Osteoblast (primary cell): ENCODE measurements around the gene HIBADH. TPM values are rescaled to one million over a fixed set of nuclear protein-coding genes. Genes with fewer than 3 reads are reported as not detected.

Experiments
- DNase-seq: peaks from one replicate; pipeline ENCODE4 v3.0.0; 2011; ENCODE audit warnings: low spot score, mixed read lengths; ENCODE audit not compliant: insufficient read length; ENCODE audit errors: missing footprints
- H2AFZ ChIP-seq: 2 replicates; pipeline ENCODE4 v1.6.0; 2011; ENCODE audit warnings: mild to moderate bottlenecking, low read length
- H3K27ac ChIP-seq: 2 replicates; pipeline ENCODE4 v1.5.1; 2011; ENCODE audit warnings: mild to moderate bottlenecking, low read depth, low read length, moderate library complexity
- H3K27me3 ChIP-seq: 2 replicates; pipeline ENCODE4 v1.6.0; 2012; ENCODE audit warnings: mild to moderate bottlenecking, control low read depth, inconsistent platforms, low read length, moderate library complexity; ENCODE audit not compliant: insufficient read depth
- H3K36me3 ChIP-seq: 2 replicates; pipeline ENCODE4 v1.5.1; 2011; ENCODE audit warnings: mild to moderate bottlenecking, low read length, control low read depth, moderate library complexity; ENCODE audit not compliant: insufficient read depth
- H3K4me1 ChIP-seq: 2 replicates; pipeline ENCODE4 v1.5.1; 2011; ENCODE audit warnings: mild to moderate bottlenecking, low read length, control low read depth, moderate library complexity; ENCODE audit not compliant: insufficient read depth
- H3K4me2 ChIP-seq: 2 replicates; pipeline ENCODE4 v1.6.0; 2011; ENCODE audit warnings: mild to moderate bottlenecking, low read length; ENCODE audit not compliant: insufficient read depth
- H3K4me3 ChIP-seq: fragments of 200-600 bp; sonication (generic); 3 replicates; pipeline ENCODE4 v1.5.1; 2012; ENCODE audit warnings: mild to moderate bottlenecking, low read length, inconsistent platforms; ENCODE audit not compliant: insufficient read depth
- H3K79me2 ChIP-seq: 2 replicates; pipeline ENCODE4 v1.6.0; 2012; ENCODE audit warnings: mild to moderate bottlenecking, low read length, control low read depth, inconsistent platforms; ENCODE audit not compliant: insufficient read depth
- H3K9me3 ChIP-seq: 2 replicates; pipeline ENCODE4 v1.5.1; 2011; ENCODE audit warnings: low read depth, low read length, control low read depth
- H4K20me1 ChIP-seq: 2 replicates; pipeline ENCODE4 v1.6.0; 2012; ENCODE audit warnings: mild to moderate bottlenecking, low read length, control low read depth; ENCODE audit not compliant: insufficient read depth
- CTCF ChIP-seq: IDR thresholded peaks from 2 replicates; pipeline ENCODE4 v1.5.1; 2011; ENCODE audit warnings: mild to moderate bottlenecking, low read depth, low read length, moderate library complexity; ENCODE audit errors: extremely low read depth
- total RNA-seq: library from RNA; depleted of rRNA; stranded (reverse); fragments of >200 nt; gene quantifications from 2 replicates; pipeline ENCODE4 v1.2.3, GENCODE V29; 2012

Gene HIBADH
- total RNA-seq, 1 donor = 76.0 TPM

- no peaks in the 10 kb centered on the region for H4K20me1 ChIP-seq
- H3K4me2 ChIP-seq = no peak overlapping the region
- no peak for TF ChIP-seq CTCF
- peaks cover 26% of the 10 kb centered on the region for H3K79me2 ChIP-seq
- no peaks in the 10 kb centered on the region for H3K36me3 ChIP-seq
- no peak overlapping the region for H3K4me3 ChIP-seq
- peaks cover 14% of the 10 kb centered on the region for H3K4me1 ChIP-seq
- H3K27me3 ChIP-seq = no peaks in the 10 kb centered on the region
- no peak overlapping the region for H2AFZ ChIP-seq
- no peaks in the 10 kb centered on the region for H3K9me3 ChIP-seq
- DNase-seq = peak; percentile 10
- no peak overlapping the region for H3K27ac ChIP-seq
Measured at GRCh38 chr7:27634671-27635493, 27.8 kb downstream of the HIBADH start.

GRCh38 chr7:27633062-27633461 lies 29.6 kb downstream of the HIBADH start:
- no peak for DNase-seq
- H3K4me3 ChIP-seq = no peak overlapping the region
- peaks cover 11% of the 10 kb centered on the region for H3K79me2 ChIP-seq
- no peak for TF ChIP-seq CTCF
- H4K20me1 ChIP-seq = no peaks in the 10 kb centered on the region
- H3K36me3 ChIP-seq = no peaks in the 10 kb centered on the region
- no peaks in the 10 kb centered on the region for H3K27me3 ChIP-seq
- no peak overlapping the region for H2AFZ ChIP-seq
- H3K4me2 ChIP-seq = no peak overlapping the region
- no peaks in the 10 kb centered on the region for H3K9me3 ChIP-seq
- no peak overlapping the region for H3K27ac ChIP-seq
- H3K4me1 ChIP-seq = peaks cover 14% of the 10 kb centered on the region

- Histone ChIP-seq H3K27me3 (no peaks in the 10 kb centered on the region), H3K4me1 (peaks cover 14% of the 10 kb centered on the region), H3K9me3 (no peaks in the 10 kb centered on the region), H3K4me3 (no peak overlapping the region), H3K79me2 (peaks cover 5% of the 10 kb centered on the region), H2AFZ (no peak overlapping the region), H3K27ac (no peak overlapping the region), H3K36me3 (no peaks in the 10 kb centered on the region), H4K20me1 (no peaks in the 10 kb centered on the region), H3K4me2 (peak overlapping the region; percentile 9)
- no peak for TF ChIP-seq CTCF
- no peak for DNase-seq
Measured at GRCh38 chr7:27631391-27631790, 31.3 kb downstream of the HIBADH start.

- Histone ChIP-seq H3K79me2 (no peaks in the 10 kb centered on the region), H3K27ac (no peak overlapping the region), H4K20me1 (no peaks in the 10 kb centered on the region), H3K27me3 (no peaks in the 10 kb centered on the region), H3K9me3 (no peaks in the 10 kb centered on the region), H2AFZ (no peak overlapping the region), H3K4me1 (peaks cover 9% of the 10 kb centered on the region), H3K4me3 (no peak overlapping the region), H3K36me3 (no peaks in the 10 kb centered on the region), H3K4me2 (no peak overlapping the region)
- TF ChIP-seq CTCF = no peak
- no peak for DNase-seq
Measured at GRCh38 chr7:27627146-27627545, 35.5 kb downstream of the HIBADH start.
